NCI-H774 (cell line): ENCODE results near the gene MTMR10.

Source experiments
- DNase-seq: peaks from one replicate; lab custom pipeline; 2025; lab: John Stamatoyannopoulos, UW

Gene MTMR10

GRCh38 chr15:30956216-30957124, 35.0 kb downstream of the MTMR10 start:
- DNase-seq = no peak

GRCh38 chr15:30954674-30955073, 36.8 kb downstream of the MTMR10 start:
- DNase-seq = no peak

DNA sequence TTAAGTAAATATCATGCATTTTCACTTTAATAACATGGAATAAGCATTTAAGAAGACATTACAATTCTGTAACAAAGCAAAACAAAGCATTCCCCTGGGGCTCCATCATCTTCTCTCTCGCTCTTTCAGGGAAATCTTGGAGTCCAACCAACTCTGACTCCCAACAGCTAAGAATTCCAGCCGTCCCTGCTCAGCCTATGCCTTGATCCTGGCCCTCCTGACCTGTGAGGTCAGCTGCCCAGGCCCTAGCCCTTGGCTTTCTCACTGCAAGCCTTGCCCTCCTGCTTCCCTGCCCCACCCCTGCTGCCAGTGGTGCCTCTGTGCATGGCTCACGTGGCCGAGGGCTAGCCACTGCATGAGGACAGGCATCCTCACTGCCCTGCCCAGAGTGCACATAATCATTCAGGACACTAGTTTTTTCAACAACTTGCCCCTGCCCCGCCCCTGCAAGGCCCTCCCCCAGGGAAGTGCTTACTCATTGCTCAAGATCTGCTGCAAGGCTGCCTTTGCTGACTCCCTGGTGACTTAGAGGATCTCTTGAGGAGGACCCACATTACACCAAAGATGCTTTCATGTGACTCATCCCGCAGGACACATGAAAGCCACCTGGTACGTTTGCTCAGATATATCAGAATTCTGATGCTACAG, 37.6 kb downstream of the MTMR10 start:
- no peak for DNase-seq

GRCh38 chr15:30953183-30953582, 38.2 kb downstream of the MTMR10 start:
- DNase-seq = no peak

DNA sequence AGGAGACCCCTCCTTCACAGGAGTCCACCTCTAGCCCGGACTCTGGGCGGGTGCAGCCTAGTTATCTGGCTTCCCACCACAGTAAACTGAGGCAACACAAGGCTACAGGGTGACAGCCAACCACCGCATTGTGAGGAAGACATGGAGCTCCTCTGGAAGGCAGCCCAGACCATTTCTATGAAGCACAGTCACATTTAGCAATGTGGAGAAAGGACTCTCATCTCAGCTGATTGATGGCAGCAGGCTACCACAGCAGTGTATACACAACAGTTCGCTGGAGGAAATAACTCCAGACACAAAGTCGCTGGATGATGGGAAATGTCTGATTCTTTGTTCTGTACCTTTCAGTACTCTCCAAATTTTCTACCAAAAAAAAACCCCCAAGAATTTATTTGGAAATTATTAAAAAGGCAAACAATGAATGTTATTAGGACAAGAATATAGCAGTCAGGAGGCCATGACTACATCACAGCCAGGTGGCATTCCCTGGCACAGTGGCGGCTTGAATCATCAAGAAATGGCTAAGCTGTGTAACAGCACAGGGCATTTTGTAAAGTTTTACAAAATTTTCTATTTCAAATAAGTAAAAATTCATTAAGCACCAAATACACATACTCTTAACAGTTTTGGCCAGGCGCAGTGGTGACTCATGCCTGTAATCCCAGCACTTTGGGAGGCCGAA, 47.6 kb downstream of the MTMR10 start:
- DNase-seq = no peak

- DNase-seq = no peak
These were observed 49.9 kb downstream of the MTMR10 start for GRCh38 chr15:30941520-30941919.

DNA sequence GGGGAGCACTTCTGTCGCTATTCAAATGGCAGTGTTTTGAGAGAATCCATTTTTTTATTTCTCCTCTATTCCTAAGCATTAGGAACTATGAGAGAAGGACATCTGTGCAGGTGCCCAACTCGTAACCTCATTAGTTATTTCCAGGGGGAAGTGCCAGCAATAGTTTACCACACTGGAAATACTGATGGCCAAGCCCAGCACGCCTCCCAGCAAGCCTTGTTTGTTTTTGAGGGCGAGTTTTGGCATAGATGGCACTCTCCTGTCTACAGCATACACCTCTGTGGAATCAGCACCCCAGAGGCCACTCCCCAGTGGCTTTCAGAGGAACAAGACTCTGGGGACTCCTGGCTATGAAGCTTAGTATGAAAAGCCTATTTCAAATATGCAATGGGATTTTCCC, 51.1 kb downstream of the MTMR10 start:
- no peak for DNase-seq

- DNase-seq = no peak
These were observed 52.3 kb downstream of the MTMR10 start for GRCh38 chr15:30939161-30939560.

DNA sequence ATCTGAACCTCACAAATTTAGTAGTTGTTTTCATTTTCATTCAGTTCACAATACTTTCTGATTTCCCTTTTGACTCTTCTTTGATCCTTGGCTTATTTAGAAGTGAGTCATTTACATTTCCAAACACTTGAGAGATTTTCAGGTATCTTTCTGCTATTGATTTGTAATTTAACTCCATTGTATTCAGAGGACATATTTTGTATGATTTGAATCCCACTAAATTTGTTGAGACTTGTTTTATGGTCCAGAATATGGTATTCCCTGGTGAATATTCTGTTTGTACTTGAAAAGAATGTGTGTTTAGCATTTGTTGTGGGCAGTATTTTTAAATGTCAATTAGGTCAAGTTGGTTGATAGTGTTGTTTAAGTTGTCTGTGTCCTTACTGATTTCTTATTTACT, 58.1 kb downstream of the MTMR10 start:
- DNase-seq = no peak

GRCh38 chr15:30930422-30930821, 61.0 kb downstream of the MTMR10 start:
- DNase-seq = no peak

DNA sequence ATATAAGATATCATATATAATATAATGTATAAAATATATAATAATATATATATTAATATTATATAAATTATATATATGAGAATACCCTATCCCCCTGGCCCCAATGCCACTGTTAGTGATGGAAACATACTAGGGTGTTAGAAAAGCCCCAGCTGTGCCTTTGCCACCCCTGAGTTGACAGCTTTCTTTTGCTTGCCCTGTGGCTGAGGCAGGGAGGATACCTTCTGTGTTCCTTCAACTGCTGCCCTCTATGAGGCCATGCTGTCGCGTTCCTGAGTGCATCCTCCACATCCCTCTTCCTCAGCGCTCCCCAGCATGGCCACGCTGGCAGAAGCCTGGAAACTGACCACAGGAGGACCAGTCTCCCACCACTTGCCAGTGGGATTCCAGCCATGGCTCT, 61.4 kb downstream of the MTMR10 start:
- DNase-seq = no peak

DNA sequence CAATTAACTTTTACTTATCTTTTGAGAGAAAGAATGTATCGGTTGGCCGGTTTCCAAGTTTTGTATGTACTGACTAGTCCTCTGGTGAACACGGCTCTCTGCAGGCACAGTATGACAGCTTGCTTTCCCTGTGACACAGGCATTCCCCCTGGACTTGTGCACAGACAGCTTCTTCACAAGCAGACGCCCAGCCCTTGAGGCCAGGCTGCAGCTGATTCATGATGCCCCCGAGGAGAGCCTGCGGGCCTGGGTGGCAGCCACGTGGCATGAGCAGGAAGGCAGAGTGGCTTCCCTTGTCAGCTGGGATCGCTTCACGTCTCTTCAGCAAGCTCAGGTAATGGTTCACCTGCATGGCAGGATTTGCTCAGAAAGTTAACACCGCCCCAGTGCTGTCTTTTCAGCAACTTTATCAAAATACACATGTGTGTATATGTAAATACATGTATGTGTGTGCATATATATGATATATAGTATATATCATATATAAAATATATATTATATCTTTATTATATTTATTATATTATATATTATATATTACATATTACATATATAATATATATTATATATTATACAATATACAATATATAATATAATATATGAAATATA, 62.3 kb downstream of the MTMR10 start:
- peak; percentile 43 for DNase-seq

DNA sequence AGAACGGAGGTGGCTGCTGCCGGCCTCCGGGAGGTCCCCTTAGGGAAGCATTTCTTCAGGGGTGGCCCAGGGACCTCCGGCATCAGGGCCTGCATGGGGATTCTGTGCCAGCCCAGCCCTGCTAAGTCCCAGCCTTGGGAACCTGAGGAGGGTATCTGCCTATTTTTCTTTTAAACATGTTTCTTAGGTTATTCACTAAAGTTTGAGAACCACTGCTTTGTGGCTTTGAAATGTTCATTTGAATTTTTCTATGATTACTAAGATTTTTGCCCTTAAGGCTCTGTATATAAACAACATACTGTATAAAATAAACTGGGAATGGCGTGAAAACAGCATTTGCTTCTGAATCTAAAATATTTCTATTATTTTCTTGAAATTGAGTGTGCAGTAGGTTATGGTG, 63.4 kb downstream of the MTMR10 start:
- DNase-seq = no peak

DNA sequence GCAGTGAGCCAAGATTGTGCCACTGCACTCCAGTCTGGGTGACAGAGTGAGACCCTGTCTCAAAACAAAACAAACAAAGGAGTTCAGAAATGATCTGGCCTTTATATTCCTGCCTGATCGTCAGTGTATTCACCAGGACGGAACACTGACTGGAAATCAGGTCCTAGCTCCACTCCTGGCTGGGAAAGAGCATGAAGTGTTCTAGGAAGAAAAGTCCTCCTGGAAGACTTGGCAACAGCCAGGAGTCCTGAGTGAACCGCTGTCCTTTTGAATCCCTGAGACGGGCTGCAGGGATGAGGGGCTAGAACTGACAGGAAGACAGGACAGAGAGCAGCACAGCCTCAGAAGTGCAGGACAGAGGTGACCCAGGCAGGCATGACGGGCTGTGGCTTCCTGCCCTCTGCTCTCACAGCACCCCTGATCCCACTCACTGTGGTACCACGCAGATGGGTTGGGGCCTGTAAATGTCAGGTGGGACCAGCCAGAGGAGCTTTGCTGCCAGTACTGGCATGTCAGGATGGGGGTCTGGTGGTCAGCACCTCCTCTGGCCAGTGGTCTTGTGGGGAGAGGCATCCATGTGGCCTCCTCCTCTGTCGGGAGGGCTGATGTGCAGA, 64.2 kb downstream of the MTMR10 start:
- DNase-seq = no peak

GRCh38 chr15:30926161-30926560, 65.3 kb downstream of the MTMR10 start:
- no peak for DNase-seq

DNA sequence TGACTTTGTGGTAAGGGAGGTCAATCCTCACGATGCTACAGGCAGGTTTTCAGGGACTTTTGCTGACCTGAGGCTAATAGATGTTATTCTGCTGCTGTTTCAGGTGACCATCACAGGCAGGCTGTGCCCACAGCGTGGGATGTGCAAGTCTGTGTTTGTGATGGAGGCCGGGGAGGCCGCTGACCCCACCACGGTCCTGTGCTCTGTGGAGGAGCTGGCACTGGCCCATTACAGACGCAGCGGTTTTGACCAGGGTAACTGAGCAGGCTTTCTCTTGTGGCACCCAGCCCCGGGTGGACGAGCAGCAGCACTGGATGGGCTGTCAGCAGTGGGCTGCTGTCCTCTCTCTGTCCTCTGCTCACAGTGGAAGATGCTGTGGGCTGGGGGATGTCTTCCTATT, 65.7 kb downstream of the MTMR10 start:
- no peak for DNase-seq

- no peak for DNase-seq
These were observed 67.1 kb downstream of the MTMR10 start for GRCh38 chr15:30924353-30924752.

- DNase-seq = no peak
These were observed 68.0 kb downstream of the MTMR10 start for GRCh38 chr15:30923429-30923828.

- no peak for DNase-seq
These were observed 68.7 kb downstream of the MTMR10 start for GRCh38 chr15:30922480-30923311.

- no peak for DNase-seq
These were observed 69.5 kb downstream of the MTMR10 start for GRCh38 chr15:30921781-30922479.

GRCh38 chr15:30921106-30921505, 70.3 kb downstream of the MTMR10 start:
- no peak for DNase-seq
